GM18873 (cell line): ENCODE results near the gene LAMP5.

ENCODE experiments used
- ATAC-seq: cut with Tn5 transposase; IDR thresholded peaks from one replicate; pipeline ENCODE4 v1.9.1; 2021; ENCODE audit warnings: mild to moderate bottlenecking, moderate library complexity, moderate number of reproducible peaks; ENCODE audit not compliant: unreplicated experiment, low FRiP score

The LAMP5 gene

GRCh38 chr20:9578594-9578993 is 64.2 kb downstream of the LAMP5 start:
- no peak for ATAC-seq
